ENCODE data around the gene PDIA5. TPM values are rescaled to one million over a fixed set of nuclear protein-coding genes. Genes with fewer than 3 reads are reported as not detected.

The PDIA5 gene
- total and polyA plus RNA-seq, 2 donors (not counting 1 experiment from before 2014, with no cell fraction given): 2.6 to 3.8 TPM

DNA sequence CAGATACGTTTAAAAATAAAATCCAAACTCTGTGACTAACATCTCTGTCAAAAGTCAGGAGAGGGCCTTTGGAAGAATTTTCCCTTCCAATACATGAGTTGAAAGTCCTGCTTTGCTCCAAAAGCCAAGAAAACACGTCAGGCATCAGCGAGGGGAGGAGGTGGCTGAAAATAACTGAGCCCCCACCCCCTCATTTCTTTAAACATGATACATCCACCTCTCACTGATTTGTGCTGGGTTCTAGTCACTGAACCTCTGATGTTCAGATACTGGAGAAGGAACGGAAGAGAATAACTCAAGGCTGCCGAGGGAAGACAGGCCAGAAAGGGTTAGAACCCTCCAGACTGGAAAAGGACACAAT, 29.8 kb upstream of the PDIA5 start:
- intact Hi-C loops (cut with micrococcal nuclease): no loop called here
- WGBS (ENCODE audit: insufficient coverage): 83% methylated on average over 1 of the region's 5 CpGs
- H2AFZ ChIP-seq (ENCODE audit: insufficient read depth, low read depth, low read length, poor library complexity, severe bottlenecking): no peak overlapping the region
- no peaks in the 10 kb centered on the region for H3K9me3 Mint-ChIP-seq (ENCODE audit: insufficient read depth)
- no peak overlapping the region for H3K4me3 Mint-ChIP-seq
- TF ChIP-seq, protein P1, sequence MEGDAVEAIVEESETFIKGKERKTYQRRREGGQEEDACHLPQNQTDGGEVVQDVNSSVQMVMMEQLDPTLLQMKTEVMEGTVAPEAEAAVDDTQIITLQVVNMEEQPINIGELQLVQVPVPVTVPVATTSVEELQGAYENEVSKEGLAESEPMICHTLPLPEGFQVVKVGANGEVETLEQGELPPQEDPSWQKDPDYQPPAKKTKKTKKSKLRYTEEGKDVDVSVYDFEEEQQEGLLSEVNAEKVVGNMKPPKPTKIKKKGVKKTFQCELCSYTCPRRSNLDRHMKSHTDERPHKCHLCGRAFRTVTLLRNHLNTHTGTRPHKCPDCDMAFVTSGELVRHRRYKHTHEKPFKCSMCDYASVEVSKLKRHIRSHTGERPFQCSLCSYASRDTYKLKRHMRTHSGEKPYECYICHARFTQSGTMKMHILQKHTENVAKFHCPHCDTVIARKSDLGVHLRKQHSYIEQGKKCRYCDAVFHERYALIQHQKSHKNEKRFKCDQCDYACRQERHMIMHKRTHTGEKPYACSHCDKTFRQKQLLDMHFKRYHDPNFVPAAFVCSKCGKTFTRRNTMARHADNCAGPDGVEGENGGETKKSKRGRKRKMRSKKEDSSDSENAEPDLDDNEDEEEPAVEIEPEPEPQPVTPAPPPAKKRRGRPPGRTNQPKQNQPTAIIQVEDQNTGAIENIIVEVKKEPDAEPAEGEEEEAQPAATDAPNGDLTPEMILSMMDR (IDR thresholded peaks at IDR 0.05): no peak
- no peak for TF ChIP-seq EZH2 (IDR thresholded peaks at IDR 0.05; ENCODE audit: borderline replicate concordance, insufficient read depth, low read depth, low read length, poor library complexity, severe bottlenecking)
- H3K9ac ChIP-seq (ENCODE audit: low read length): no peak overlapping the region
- peaks cover 0 to 22% (median 7%) of the 10 kb centered on the region in 4 experiments for H3K27me3 ChIP-seq (replicated peaks in 1 of 4; ENCODE audit: control extremely low read depth in 1 of 4, control insufficient read depth in 3 of 4, insufficient read depth in 4 of 4, low read length in 3 of 4)
- no peaks in the 10 kb centered on the region for H4K20me1 ChIP-seq (ENCODE audit: control insufficient read depth, insufficient read depth, low read length, poor library complexity, severe bottlenecking)
- H3K79me2 ChIP-seq (ENCODE audit: control insufficient read depth, insufficient read depth, low read length): no peaks in the 10 kb centered on the region
- no peaks in the 10 kb centered on the region for H3K36me3 ChIP-seq (replicated peaks in 1 of 2; ENCODE audit: control extremely low read depth in 1 of 2, control insufficient read depth in 1 of 2, extremely low read depth in 1 of 2, insufficient read depth in 2 of 2, low read length in 1 of 2)
- no peak overlapping the region for H3K4me3 ChIP-seq (ENCODE audit: control extremely low read depth in 1 of 5, extremely low read depth in 1 of 5, insufficient read depth in 1 of 5, low read depth in 2 of 5, low read length in 4 of 5)
- no peaks in the 10 kb centered on the region for H3K4me1 Mint-ChIP-seq
- no peak overlapping the region for H3K4me2 ChIP-seq (replicated peaks; ENCODE audit: low read depth, low read length, poor library complexity, severe bottlenecking)
- H3K4me1 ChIP-seq (ENCODE audit: control insufficient read depth in 2 of 2, insufficient read depth in 2 of 2, low read length in 2 of 2): no peaks in the 10 kb centered on the region
- H3K9me3 ChIP-seq (ENCODE audit: control extremely low read depth in 1 of 3, control insufficient read depth in 2 of 3, insufficient read depth in 1 of 3, low read length in 2 of 3): no peaks in the 10 kb centered on the region
- ChIA-PET POLR2A (no interaction called here), CTCF (interaction anchor here (1.2 to 3.0 kb wide), 2 partner anchors 9 to 12 kb away, joined by 3 to 14 read pairs; partner anchors contain the start of gene SEMA5B)
- no peak overlapping the region for H3K27ac ChIP-seq (ENCODE audit: low read length in 2 of 2)
- peaks cover 59% of the 10 kb centered on the region for H3K27me3 Mint-ChIP-seq
- no peak for ATAC-seq (ENCODE audit: low read depth)
- DNase-seq: no peak
- no peak overlapping the region for H3K27ac Mint-ChIP-seq

DNA sequence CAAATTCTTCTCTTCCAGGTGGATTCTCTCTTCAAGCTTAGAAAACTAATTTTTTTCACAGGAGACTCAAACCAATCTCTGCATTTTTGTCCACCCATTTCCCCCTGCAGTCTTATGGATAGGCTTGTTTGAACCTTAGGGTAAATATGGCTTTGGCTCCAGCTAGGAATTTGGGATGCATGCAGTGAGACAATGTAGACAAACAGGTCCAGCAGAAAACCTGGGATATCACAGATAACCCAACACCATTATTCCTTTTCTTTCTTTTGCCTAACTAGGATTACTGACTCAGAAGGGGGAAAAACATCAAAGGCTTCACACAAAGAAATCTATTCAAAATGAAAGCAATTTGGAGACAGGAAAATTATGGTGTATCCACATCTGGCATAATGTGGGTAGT, 28.1 kb upstream of the PDIA5 start:
- Histone ChIP-seq H3K9me3 (ENCODE audit: control extremely low read depth in 1 of 3, control insufficient read depth in 2 of 3, insufficient read depth in 1 of 3, low read length in 2 of 3) (no peaks in the 10 kb centered on the region), H3K79me2 (ENCODE audit: control insufficient read depth, insufficient read depth, low read length) (no peaks in the 10 kb centered on the region), H4K20me1 (ENCODE audit: control insufficient read depth, insufficient read depth, low read length, poor library complexity, severe bottlenecking) (no peaks in the 10 kb centered on the region), H3K36me3 (replicated peaks in 1 of 2; ENCODE audit: control extremely low read depth in 1 of 2, control insufficient read depth in 1 of 2, extremely low read depth in 1 of 2, insufficient read depth in 2 of 2, low read length in 1 of 2) (no peaks in the 10 kb centered on the region), H3K4me1 (ENCODE audit: control insufficient read depth in 2 of 2, insufficient read depth in 2 of 2, low read length in 2 of 2) (no peaks in the 10 kb centered on the region), H3K4me3 (ENCODE audit: control extremely low read depth in 1 of 5, extremely low read depth in 1 of 5, insufficient read depth in 1 of 5, low read depth in 2 of 5, low read length in 4 of 5) (no peak overlapping the region), H3K27me3 (replicated peaks in 1 of 4; ENCODE audit: control extremely low read depth in 1 of 4, control insufficient read depth in 3 of 4, insufficient read depth in 4 of 4, low read length in 3 of 4) (peaks cover 0 to 16% (median 5%) of the 10 kb centered on the region in 4 experiments), H3K9ac (ENCODE audit: low read length) (no peak overlapping the region), H3K27ac (ENCODE audit: low read length in 2 of 2) (no peak overlapping the region), H2AFZ (ENCODE audit: insufficient read depth, low read depth, low read length, poor library complexity, severe bottlenecking) (no peak overlapping the region), H3K4me2 (replicated peaks; ENCODE audit: low read depth, low read length, poor library complexity, severe bottlenecking) (no peak overlapping the region)
- Mint-ChIP-seq H3K4me1 (no peaks in the 10 kb centered on the region), H3K9me3 (ENCODE audit: insufficient read depth) (no peaks in the 10 kb centered on the region), H3K27me3 (peaks cover 57% of the 10 kb centered on the region), H3K27ac (no peak overlapping the region), H3K4me3 (no peak overlapping the region)
- ATAC-seq (ENCODE audit: low read depth) (no peak), DNase-seq (no peak)
- TF ChIP-seq, protein P1 (IDR thresholded peaks at IDR 0.05): no peak
- TF ChIP-seq EZH2 (IDR thresholded peaks at IDR 0.05; ENCODE audit: borderline replicate concordance, insufficient read depth, low read depth, low read length, poor library complexity, severe bottlenecking): no peak
- ChIA-PET POLR2A (no interaction called here), CTCF (interaction anchor here (3.0 kb wide), 1 partner anchor 11 kb away, joined by 14 read pairs; the partner anchor contains the start of gene SEMA5B)
- intact Hi-C loops (cut with micrococcal nuclease): no loop called here
